AG09309 (cell line): ENCODE results near the gene ASNSD1.
A peak's percentile ranks its signal among the peaks of the same experiment; 100 is the strongest.
"Not testable (repeated sequence)": the region's sequence is repeated elsewhere in the genome, so short reads cannot be mapped to it uniquely, and the experiment has no call there.

ENCODE experiments used
- DNase-seq: peaks from one replicate; pipeline ENCODE4 v3.0.0-alpha.2; 2010; ENCODE audit warnings: low read depth
- H3K4me3 ChIP-seq: 2 replicates; pipeline ENCODE4 v1.5.1; 2011; ENCODE audit warnings: mild to moderate bottlenecking, low read depth, low read length, moderate library complexity; ENCODE audit not compliant: control insufficient read depth
- TF ChIP-seq, protein P1 (sequence below): IDR thresholded peaks from 2 replicates; pipeline ENCODE4 v1.5.1; 2011; ENCODE audit warnings: mild to moderate bottlenecking, low read depth, low read length, inconsistent platforms; ENCODE audit not compliant: insufficient read depth, control insufficient read depth; ENCODE audit errors: missing control alignments

The ASNSD1 gene

DNA sequence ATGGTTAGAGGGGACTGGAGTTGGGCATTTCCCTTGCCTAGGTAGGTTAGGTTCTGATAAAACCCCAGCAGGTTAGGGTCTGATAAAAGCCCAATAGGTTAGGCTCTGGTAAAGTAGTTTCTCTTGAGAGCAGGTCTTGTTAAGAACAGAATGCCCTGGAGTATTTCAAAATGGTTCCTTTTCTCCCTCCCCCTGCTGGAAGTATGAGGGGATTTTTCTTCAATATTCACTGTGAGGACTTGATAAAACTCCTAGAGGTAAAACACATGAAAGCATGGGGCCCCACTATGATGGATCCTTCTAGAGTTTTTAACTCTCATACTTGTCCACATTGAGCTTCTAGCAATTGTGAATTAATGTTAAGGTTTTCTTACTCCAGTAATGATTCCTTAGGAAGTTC is 40.8 kb downstream of the ASNSD1 start:
- no peak for DNase-seq
- TF ChIP-seq, protein P1, sequence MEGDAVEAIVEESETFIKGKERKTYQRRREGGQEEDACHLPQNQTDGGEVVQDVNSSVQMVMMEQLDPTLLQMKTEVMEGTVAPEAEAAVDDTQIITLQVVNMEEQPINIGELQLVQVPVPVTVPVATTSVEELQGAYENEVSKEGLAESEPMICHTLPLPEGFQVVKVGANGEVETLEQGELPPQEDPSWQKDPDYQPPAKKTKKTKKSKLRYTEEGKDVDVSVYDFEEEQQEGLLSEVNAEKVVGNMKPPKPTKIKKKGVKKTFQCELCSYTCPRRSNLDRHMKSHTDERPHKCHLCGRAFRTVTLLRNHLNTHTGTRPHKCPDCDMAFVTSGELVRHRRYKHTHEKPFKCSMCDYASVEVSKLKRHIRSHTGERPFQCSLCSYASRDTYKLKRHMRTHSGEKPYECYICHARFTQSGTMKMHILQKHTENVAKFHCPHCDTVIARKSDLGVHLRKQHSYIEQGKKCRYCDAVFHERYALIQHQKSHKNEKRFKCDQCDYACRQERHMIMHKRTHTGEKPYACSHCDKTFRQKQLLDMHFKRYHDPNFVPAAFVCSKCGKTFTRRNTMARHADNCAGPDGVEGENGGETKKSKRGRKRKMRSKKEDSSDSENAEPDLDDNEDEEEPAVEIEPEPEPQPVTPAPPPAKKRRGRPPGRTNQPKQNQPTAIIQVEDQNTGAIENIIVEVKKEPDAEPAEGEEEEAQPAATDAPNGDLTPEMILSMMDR, result peak; percentile 7
- no peak overlapping the region for H3K4me3 ChIP-seq

DNA sequence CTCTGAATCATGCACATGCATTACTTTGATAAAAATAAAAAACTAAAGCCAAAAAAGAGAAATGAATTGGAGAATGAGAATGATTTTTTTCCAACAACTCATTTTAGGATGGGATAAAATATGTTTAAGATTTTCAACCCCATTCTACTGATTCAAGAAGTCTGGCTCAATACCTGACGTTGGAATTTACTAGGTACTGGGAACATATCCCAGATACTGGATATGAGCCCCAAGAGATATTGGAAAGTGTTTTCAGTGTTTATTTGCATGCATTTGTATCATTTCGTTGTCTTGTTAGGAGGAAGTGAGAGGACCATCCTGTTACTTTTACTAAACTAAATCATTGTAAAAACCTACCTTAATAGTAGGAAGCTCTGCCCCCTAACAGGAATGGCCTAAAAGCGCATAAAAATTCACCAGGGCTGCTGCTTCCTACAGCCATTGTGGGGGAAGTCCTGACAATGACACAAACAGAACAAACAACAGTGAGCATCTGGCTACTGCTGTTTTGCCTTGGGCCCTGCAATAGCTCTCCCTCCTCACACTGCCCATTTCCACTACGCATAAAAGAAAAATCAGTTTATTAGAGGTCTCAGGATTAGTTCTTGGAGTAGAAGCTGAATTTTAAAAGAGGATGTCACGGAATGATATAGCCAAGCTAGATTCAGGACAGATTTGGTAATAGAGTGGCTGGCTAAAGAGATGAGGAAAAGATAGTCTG is 48.4 kb downstream of the ASNSD1 start:
- no peak for DNase-seq
- TF ChIP-seq, protein P1, result no peak
- H3K4me3 ChIP-seq, result no peak overlapping the region

DNA sequence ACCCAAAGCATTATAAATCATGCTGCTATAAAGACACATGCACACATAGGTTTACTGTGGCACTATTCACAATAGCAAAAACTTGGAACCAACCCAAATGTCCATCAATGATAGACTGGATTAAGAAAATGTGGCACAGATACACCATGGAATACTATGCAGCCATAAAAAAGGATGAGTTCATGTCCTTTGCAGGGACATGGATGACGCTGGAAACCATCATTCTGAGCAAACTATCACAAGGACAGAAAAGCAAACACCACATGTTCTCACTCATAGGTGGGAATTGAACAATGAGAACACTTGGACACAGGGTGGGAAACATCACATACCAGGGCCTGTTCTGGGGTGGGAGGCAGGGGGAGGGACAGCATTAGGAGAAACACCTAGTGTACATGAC is 56.3 kb downstream of the ASNSD1 start:
- not testable (repeated sequence) for H3K4me3 ChIP-seq, DNase-seq

DNA sequence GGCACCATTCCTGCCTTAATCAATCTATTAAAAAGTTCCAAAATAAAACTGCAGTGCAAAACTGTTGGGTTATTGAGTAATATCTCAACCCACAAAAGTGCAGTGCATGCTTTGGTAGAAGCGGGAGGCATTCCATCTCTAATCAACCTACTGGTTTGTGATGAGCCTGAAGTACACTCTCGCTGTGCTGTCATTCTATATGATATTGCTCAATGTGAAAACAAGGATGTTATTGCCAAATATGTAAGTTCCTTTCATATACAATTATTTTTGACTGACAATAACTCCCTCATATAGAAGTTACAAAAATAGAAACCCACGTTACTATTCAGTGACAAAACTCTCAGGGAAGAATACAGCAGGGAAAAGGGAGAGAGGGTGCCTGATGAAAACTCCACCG is 58.3 kb downstream of the ASNSD1 start:
- TF ChIP-seq, protein P1, result no peak
- no peak overlapping the region for H3K4me3 ChIP-seq
- no peak for DNase-seq
